Left ventricle myocardium superior (tissue), 1 donor: ENCODE data around the gene XYLT1. TPM values are rescaled to one million over a fixed set of nuclear protein-coding genes. Genes with fewer than 3 reads are reported as not detected.

ENCODE experiments used
- ATAC-seq: fragments of 200-7000 bp; cut with Tn5 transposase; one replicate; pipeline ENCODE4 v1.9.1; 2020; ENCODE audit warnings: mild to moderate bottlenecking, moderate library complexity
- DNase-seq: peaks from one replicate; pipeline ENCODE4 v3.0.0-alpha.2; 2020
- intact Hi-C: fragments of 100-400 bp; cut with micrococcal nuclease; formaldehyde crosslinking; loops from one replicate; pipeline ENCODE4 v1.11.0; 2022
- total RNA-seq: library from RNA; stranded (reverse); fragmentation: NEBNext Ultra II Directional; extraction: Animal tissue kit (Norgen Biotek cat#: 25700); gene quantifications from one replicate; pipeline ENCODE4 v1.2.1, GENCODE V29; 2021
- donor health status: DM: no; HTN: yes; CAD: no; lungs with severe emphysema.

The XYLT1 gene
- total RNA-seq, 1 donor from 2014 or later = 1.6 TPM

- intact Hi-C loops = no loop called here
- ATAC-seq = no peak
- DNase-seq = no peak
Observed at GRCh38 chr16:17205279-17206211, 265.2 kb downstream of the XYLT1 start.

- intact Hi-C loops = no loop called here
- ATAC-seq (peak; percentile 35), DNase-seq (no peak)
Observed at GRCh38 chr16:17204644-17205043, 266.1 kb downstream of the XYLT1 start.

- no peak for ATAC-seq
- no peak for DNase-seq
- intact Hi-C loops = no loop called here
Observed at GRCh38 chr16:17204206-17204605, 266.6 kb downstream of the XYLT1 start.

- no peak for ATAC-seq
- intact Hi-C loops = no loop called here
- DNase-seq = no peak
Observed at GRCh38 chr16:17203424-17203823, 267.3 kb downstream of the XYLT1 start.

- intact Hi-C loops = no loop called here
- ATAC-seq = no peak
- DNase-seq = no peak
Observed at GRCh38 chr16:17199135-17199534, 271.6 kb downstream of the XYLT1 start.

GRCh38 chr16:17196526-17196925, 274.2 kb downstream of the XYLT1 start:
- no peak for ATAC-seq
- intact Hi-C loops = no loop called here
- DNase-seq = no peak

- ATAC-seq = peak; percentile 46
- intact Hi-C loops = no loop called here
- peak; percentile 69 for DNase-seq
Observed at GRCh38 chr16:17194190-17194780, 276.5 kb downstream of the XYLT1 start.

- ATAC-seq = no peak
- DNase-seq = no peak
- intact Hi-C loops = no loop called here
Observed at GRCh38 chr16:17193566-17194100, 277.1 kb downstream of the XYLT1 start.

GRCh38 chr16:17184026-17184425, 286.7 kb downstream of the XYLT1 start:
- DNase-seq (no peak), ATAC-seq (no peak)
- intact Hi-C loops = no loop called here

GRCh38 chr16:17177959-17178905, 292.5 kb downstream of the XYLT1 start:
- no peak for ATAC-seq
- DNase-seq = no peak
- intact Hi-C loops = no loop called here

GRCh38 chr16:17177242-17177958, 293.4 kb downstream of the XYLT1 start:
- intact Hi-C loops = no loop called here
- DNase-seq (no peak), ATAC-seq (no peak)

- DNase-seq = no peak
- intact Hi-C loops = no loop called here
- no peak for ATAC-seq
Observed at GRCh38 chr16:17176199-17176598, 294.6 kb downstream of the XYLT1 start.

- intact Hi-C loops = no loop called here
- DNase-seq = peak; percentile 36
- ATAC-seq = peak; percentile 75
Observed at GRCh38 chr16:17173281-17173680, 297.5 kb downstream of the XYLT1 start.

- DNase-seq = no peak
- ATAC-seq = peak; percentile 49
- intact Hi-C loops = no loop called here
Observed at GRCh38 chr16:17171250-17172143, 299.3 kb downstream of the XYLT1 start.

- ATAC-seq (peak; percentile 75), DNase-seq (no peak)
- intact Hi-C loops = no loop called here
Observed at GRCh38 chr16:17170435-17170834, 300.3 kb downstream of the XYLT1 start.

GRCh38 chr16:17168181-17168580, 302.6 kb downstream of the XYLT1 start:
- intact Hi-C loops = no loop called here
- ATAC-seq (no peak), DNase-seq (no peak)

- intact Hi-C loops = no loop called here
- ATAC-seq = no peak
- DNase-seq = no peak
Observed at GRCh38 chr16:17166095-17166494, 304.7 kb downstream of the XYLT1 start.

GRCh38 chr16:17162560-17162959, 308.2 kb downstream of the XYLT1 start:
- ATAC-seq = no peak
- intact Hi-C loops = no loop called here
- DNase-seq = no peak
